ENCODE measurements around the gene ZNF341.

The ZNF341 gene

GRCh38 chr20:33816191-33816590, 84.4 kb downstream of the ZNF341 start (continued):
- TF ChIP-seq MZF1 (tag by site-specific recombination; IDR thresholded peaks at IDR 0.05; ENCODE audit: borderline replicate concordance) (no peak), WT1 (tag by site-specific recombination; IDR thresholded peaks at IDR 0.05) (no peak), ZNF121 (tag by site-specific recombination; IDR thresholded peaks at IDR 0.05) (no peak), GLI4 (tag by site-specific recombination; IDR thresholded peaks at IDR 0.05) (no peak), ZNF138 (tag by site-specific recombination; IDR thresholded peaks at IDR 0.05; ENCODE audit: borderline replicate concordance) (no peak), ZNF629 (tag by site-specific recombination; IDR thresholded peaks at IDR 0.05) (no peak), ZNF837 (tag by site-specific recombination; IDR thresholded peaks at IDR 0.05) (no peak), ZNF580 (tag by site-specific recombination; IDR thresholded peaks at IDR 0.05) (no peak), ZSCAN30 (tag by site-specific recombination; IDR thresholded peaks at IDR 0.05) (no peak), ZNF280D (tag by site-specific recombination; IDR thresholded peaks at IDR 0.05) (no peak), ZNF19 (tag by site-specific recombination; IDR thresholded peaks at IDR 0.05; ENCODE audit: low read depth) (no peak), ELK4 (IDR thresholded peaks at IDR 0.05; ENCODE audit: borderline replicate concordance, low read depth, low read length) (no peak), BCL6B (tag by site-specific recombination; IDR thresholded peaks at IDR 0.05) (no peak)

GRCh38 chr20:33817411-33817810, 85.6 kb downstream of the ZNF341 start:
- CTCF ChIA-PET: interaction anchor here (1.2 kb wide), 1 partner anchor 25 kb away, joined by 4 read pairs; no protein-coding TSS in a partner anchor
- H3K36me3 ChIP-seq (ENCODE audit: control insufficient read depth in 2 of 2, insufficient read depth in 1 of 2, low read length in 2 of 2): peaks cover 0 to 14% of the 10 kb centered on the region in 2 experiments; a peak in 1 of 3 replicates
- no peaks in the 10 kb centered on the region for H3K4me1 ChIP-seq (ENCODE audit: control insufficient read depth, insufficient read depth, low read length)
- H3K4me3 ChIP-seq (ENCODE audit: low read depth, low read length): no peak overlapping the region
- H3K9me3 ChIP-seq (ENCODE audit: control insufficient read depth, insufficient read depth, low read depth, low read length): no peaks in the 10 kb centered on the region
- POLR2A ChIA-PET: no interaction called here
- H3K27ac ChIP-seq (ENCODE audit: extremely low read depth, low read depth, low read length): no peak overlapping the region
- TF ChIP-seq ZNF548 (tag by site-specific recombination; IDR thresholded peaks at IDR 0.05): no peak
- TF ChIP-seq ZNF433 (tag by site-specific recombination; IDR thresholded peaks at IDR 0.05; ENCODE audit: low read depth): no peak
- no peak for TF ChIP-seq TSHZ1 (tag by site-specific recombination; IDR thresholded peaks at IDR 0.05; ENCODE audit: borderline replicate concordance)
- TF ChIP-seq ZNF292 (tag by site-specific recombination; IDR thresholded peaks at IDR 0.05; ENCODE audit: borderline replicate concordance, low read depth): no peak
- no peak for TF ChIP-seq PBX3 (CRISPR knock-in tag; IDR thresholded peaks at IDR 0.05)
- no peak for TF ChIP-seq GLI2 (tag by site-specific recombination; IDR thresholded peaks at IDR 0.05; ENCODE audit: borderline replicate concordance, low read depth)
- TF ChIP-seq ZNF280D (tag by site-specific recombination; IDR thresholded peaks at IDR 0.05): no peak
- TF ChIP-seq ZNF132 (tag by site-specific recombination; IDR thresholded peaks at IDR 0.05; ENCODE audit: borderline replicate concordance): no peak
- no peak for TF ChIP-seq EGR2 (tag by site-specific recombination; IDR thresholded peaks at IDR 0.05; ENCODE audit: low read depth)
- TF ChIP-seq ZNF701 (tag by site-specific recombination; IDR thresholded peaks at IDR 0.05): no peak

Measured in HEK293 (cell line).